ENCODE data around the gene NNMT.

DNA sequence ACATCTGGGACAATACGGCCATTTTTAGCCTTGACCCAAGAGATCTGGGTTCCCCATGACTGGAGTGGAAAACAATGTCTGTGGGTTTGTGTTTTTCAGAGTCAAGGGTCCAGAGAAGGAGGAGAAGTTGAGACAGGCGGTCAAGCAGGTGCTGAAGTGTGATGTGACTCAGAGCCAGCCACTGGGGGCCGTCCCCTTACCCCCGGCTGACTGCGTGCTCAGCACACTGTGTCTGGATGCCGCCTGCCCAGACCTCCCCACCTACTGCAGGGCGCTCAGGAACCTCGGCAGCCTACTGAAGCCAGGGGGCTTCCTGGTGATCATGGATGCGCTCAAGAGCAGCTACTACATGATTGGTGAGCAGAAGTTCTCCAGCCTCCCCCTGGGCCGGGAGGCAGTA is 15.7 kb downstream of the NNMT start:
- TF ChIP-seq EZH2 (IDR thresholded peaks at IDR 0.05; ENCODE audit: insufficient read depth, poor library complexity, severe bottlenecking) (no peak), EZH2phosphoT487 (IDR thresholded peaks at IDR 0.05; ENCODE audit: insufficient read depth, low read depth) (no peak)

Data from GM23248 (cell line).